NCI-H2227 treated with DMSO at 0.1 percent for 48 hours (cell line): ENCODE measurements around the gene CDH12.
"Not testable (repeated sequence)": the region's sequence is repeated elsewhere in the genome, so short reads cannot be mapped to it uniquely, and the experiment has no call there.

Source experiments
- DNase-seq: peaks from one replicate; lab custom pipeline; 2025; lab: John Stamatoyannopoulos, UW

CDH12 gene

DNA sequence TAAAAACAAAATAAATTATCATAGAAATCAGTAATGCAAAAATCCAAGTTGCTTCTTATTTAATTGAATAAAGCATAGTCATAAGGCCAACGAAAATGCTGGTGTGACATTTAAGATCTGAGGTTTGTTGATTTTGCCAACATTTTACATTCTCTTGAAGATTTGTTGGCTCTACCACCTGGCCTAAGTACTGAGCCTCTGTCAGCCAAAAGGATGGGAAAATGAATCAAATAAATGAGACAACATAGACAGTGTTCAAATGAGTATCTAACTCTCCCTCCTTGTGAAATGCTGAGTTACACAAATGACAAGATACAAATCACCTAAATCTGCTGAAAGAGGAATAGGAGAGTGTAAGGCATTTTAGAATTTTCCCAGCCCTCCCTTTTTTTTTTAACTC, 575.0 kb downstream of the CDH12 start:
- DNase-seq: no peak

DNA sequence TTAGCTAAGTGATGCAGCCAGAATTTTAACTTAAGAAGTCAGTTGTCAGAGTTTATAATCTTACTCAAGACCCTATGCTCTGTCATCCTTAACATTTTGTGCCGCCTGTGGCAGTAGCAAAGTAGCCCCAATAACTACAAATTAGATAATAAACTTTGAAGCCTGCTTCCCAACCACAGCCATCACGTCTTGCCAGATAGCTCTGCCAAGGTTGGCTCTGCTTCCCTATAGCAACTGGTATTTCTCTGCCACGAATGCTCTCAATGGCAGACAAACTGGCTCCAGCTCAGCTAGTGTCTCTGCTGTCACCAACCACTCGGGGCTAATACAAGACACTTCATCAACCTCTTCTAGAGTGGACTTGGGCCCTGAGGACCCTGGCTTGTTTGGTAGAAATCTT, 576.1 kb downstream of the CDH12 start:
- DNase-seq: no peak

DNA sequence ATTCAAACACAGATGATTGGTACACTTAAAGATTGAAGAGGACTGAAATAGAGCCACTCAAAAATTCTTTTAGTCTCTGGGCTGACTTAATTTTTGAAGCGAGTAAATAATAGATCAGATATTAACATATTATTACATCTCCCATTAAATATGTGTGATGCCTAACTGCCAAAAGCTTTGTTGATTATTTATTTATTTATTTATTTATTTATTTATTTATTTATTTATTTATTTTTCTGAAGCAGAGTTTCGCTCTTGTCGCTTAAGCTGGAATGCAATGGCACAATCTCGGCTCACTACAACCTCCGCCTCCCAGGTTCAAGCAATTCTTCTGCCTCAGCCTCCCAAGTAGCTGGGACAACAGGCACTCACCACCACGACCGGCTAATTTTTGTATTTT, 587.3 kb downstream of the CDH12 start:
- not testable (repeated sequence) for DNase-seq

DNA sequence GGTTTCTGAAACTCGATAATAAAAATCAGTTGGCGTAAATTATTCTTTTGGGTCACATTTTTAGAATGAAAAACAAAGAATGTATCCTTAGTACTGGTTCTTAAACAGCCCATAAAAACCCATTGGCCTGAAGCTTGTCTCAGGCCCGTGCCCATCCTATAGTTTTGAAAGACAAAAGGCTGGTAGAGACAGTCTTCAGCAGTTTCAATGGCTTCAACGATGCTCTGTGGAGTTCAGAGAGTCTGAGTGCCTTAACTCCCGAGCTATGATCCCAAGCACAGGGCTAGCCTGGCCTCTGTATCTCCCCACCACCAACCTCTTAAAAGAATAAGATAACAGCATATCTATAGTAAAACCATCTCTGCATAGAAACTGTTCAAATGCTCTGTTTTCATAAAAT, 595.0 kb downstream of the CDH12 start:
- DNase-seq: no peak

DNA sequence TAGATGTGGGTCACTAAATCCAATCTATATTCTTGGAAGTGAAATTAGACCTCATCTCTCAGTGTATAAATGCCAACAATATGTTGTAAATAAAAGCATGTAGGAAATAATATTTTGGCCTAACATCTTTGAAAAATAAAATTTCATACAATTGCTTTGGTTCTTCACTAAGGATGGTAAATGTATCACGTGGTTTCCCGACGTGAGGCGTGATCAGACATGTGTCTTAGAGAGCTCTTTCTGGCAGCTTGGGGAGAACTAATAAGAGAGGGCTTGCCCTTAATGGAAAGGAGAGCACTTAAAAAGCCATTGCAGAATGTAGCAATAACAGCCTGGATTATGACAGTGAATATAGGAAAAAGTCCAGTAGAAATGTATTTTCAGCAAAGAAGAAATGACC, 602.6 kb downstream of the CDH12 start:
- DNase-seq: peak; percentile 26

DNA sequence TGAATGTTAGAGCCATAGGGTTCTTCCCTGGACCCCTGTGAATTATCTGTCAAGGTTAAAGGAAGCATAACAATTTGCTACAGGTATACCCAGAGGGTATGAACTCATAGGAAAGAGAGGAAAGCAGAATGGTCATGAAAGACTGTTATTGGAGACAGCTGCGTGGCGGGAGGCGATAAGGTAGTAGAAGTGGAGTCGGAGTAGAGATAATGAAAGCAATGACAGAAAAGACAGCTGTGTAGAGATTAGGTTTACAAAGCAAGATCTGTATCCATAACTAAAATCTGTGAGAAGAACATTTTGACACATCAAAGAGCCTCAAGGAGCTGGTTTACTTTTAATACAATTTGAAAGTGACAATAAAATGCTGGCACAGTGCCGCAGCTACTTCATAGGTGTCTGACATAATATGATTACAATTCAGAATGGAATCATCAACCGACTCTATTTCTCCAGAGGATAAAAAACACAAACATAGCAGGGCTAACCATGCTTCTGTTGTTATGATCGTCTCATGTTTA, 603.9 kb downstream of the CDH12 start:
- no peak for DNase-seq

DNA sequence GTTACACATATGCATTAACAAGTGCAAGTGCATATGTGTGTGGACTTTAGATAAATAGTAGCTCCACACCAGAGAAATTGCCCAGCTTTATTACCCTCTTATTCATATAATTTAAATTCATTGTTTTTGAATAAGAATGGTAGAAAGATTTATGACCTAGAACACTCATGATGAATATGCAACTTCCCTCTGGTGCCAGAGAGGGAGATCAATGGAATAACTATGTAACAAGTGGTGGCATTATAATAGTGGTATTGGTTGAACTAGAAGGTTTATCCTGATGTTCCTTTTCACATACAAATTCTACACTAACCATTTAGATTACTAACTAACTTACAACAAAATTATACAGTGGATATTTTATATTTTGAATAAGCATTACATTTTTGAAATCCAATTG, 607.4 kb downstream of the CDH12 start:
- no peak for DNase-seq

DNA sequence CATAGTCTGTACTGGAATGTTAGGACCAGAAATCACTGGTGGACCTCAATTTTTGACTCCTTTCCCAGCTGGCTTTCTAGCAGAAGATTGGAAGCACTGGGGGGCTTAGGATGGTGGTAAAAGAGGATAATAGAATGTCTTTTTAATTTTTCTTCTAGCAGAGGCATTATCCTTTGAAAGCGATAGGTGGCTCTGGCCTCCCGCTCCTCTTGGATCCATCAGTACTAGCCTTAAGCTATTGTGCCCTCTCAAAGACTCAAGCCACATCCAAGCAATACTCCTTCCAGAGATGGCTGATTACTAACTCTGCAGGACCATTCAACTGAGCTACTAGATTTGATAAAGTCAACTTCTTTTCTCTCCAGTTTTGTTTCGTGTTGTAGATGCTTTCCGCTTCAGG, 610.6 kb downstream of the CDH12 start:
- no peak for DNase-seq

DNA sequence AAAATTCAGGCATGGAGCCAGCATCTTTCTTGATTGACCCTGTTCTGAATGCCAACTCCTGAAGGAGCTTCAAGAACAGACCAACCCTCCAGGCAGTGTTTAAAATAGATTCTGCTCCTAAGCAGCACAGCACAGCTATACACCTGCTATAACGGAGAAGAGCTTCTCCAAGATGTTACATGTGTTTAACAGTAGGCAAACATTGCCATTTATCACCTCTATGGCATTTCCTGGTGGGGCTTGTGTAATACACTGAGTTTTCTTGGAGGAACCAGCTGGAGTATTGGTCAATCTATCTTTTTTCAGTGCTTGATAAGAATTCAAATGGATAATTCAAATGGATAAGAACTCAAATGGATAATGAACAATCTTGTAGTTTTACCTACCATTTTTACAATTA, 615.1 kb downstream of the CDH12 start:
- DNase-seq: no peak

DNA sequence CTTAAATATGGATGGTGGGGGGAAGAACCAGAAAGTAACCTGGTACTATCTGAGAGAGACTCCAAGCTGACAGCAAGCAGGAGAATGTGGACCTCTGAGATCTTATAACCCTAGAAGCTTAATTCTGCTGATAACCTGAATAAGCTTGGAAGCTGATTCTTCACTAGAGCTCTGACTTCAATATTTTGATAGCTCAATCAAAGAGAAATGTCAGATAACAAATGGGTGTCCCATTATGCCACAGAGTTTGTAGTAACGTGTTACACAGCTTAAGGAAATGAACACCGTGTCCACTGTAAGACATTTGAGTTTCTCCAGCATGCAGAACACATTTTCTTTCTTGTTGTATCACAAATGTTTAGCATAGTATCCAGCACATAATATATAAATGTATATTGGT, 626.7 kb downstream of the CDH12 start:
- no peak for DNase-seq

DNA sequence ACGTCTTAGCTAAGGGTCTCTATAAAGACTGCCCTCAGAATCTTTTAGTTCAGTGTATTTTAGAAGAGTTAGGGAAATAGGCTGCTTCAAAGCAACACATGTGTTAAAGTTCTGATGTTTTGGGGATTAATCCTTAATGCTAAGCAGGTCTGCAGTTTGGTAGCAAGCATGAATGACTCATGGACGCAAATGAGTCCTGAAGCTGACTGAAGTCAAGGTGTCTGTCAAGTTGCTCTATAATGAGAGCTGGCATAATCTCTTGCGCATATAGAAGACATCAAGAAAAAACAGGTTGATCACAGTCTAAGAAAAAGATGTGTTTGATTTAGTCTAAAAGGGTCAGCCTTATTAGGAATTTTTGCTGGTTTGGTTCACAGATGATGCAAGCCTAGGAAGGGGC, 630.1 kb downstream of the CDH12 start:
- DNase-seq: no peak

DNA sequence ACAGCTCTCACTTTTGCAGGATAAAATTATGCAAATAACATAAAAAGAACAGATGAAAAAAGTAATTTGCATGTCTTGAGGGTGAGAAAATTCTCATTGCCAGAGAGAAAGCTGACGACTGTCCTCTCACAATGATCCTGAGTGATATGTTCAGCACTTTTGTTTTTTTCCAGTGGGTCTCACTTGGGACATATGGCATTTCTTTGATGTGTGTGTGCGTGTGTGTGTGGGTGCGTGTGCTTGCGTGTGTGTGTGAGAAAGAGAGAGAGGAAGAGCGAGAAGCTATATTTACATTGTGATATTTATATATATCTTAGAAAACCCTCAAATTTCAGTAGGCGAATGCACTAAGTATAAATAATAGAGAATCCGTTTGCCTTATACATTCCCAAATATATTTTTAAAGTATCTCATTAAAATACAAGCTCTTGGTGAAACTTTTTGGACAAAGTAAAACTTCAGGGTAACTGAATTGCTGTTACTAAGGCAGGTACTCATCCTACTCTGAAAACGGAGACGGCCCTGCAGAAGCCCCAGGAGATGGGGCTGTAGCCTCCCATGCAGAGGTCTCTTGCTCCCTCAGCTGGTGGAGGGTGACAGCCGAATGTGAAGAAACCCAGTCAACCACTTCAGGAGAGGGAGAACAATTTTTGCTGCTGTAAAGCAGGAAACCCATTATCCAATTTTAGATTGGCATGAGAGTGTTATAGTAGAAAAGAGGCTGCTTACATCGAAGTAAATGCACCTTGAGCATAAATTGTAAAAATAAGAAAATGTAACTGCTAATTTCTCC, 639.2 kb downstream of the CDH12 start:
- DNase-seq: peak; percentile 16

DNA sequence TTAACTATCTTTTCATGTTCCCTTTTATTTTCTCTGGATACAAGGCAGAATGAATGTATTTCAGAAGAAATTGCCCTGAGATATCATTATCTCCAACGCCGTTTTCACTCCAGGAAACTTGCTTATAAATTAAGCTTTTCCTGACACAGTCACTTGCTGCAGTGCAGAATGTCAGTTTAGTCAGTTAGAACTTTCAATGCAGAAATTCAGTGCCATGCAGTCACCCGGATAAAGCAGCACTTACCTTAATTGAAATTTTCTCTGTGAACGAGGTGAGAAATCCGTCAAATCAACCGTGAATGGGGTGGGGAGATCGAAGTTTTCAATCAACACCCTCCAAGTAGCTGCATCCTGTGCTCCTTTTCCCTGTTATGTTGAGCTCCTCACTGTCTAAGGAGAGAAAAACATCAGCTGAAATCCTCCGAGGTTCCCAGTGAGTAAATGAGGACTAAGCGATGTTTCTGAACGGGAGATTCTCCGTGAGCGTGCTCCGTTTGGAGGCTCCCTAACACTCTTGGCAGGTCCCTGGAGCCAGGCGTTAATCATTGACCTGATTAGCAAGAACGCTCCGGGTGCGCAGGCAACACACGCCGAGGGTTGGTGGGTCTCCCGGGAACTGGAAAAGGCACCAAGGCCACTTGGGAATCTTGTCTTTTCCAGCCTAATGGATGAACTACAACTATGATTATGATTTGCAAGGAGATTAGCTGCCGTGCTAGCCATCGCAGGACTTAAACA, 640.7 kb downstream of the CDH12 start:
- DNase-seq: not testable (repeated sequence)

DNA sequence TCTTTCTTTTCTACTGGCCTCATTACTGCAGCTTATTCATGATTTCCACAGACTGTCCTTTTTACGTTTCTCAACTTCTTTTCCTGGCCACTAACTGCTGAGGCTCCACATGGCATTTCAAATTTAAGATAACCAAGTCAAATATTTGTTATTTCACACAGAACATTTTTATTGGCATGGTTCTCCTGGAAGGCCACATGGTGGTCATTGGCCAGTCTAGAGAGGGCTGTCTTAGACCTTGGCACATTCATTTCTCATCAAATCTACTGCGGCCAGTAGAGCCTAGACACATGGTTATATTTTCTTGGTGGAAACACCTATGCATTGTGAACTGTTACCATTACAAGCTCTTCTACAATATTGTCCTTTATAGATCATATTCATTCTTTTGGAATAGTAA, 644.7 kb downstream of the CDH12 start:
- DNase-seq: not testable (repeated sequence)

DNA sequence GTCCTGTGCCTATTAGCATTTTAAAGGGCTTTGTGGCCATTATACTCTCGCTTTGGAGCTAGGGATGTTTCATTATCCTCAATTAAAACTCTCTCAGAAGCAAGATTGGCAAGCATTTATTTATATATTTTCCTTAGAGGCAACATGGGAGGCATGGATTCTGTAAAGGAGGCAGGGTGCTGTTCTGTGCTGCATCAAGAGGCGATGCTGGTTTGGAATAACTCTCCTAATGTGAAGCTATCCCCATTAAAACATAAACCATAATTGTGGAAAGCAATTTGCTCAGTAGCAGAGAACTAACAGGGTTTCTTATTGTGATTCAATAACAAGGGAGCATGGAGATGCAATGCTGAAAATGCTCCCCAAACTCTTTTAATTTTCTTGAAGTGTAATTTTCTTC, 664.5 kb downstream of the CDH12 start:
- DNase-seq: not testable (repeated sequence)

DNA sequence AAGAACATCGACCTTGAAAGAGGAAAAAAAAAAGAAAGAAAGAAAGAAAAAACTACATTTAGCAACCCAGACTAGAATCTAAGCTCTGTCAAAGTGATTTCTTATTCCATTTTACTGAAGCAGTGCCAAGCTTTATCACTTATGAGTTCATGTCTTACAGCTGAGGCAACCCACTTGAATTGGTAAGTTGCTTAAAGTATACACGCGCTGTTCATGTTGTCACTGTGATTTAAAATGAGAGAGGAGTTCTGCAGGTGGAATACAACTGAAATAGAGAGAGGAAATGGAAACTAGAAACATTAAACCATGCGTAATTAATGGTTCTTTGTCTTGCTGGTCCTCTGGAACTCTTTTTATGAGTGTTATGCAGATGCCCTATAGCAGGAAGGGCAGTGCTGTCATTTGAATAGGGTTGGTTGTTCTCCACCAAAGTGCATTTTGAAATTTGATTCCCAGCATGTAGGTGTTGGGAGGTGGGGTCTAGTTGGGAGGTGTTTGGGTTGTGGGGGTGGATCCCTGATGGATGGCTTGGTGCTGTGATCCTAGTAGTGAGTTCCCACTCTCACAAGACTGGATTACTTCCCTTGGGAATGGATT, 665.4 kb downstream of the CDH12 start:
- not testable (repeated sequence) for DNase-seq

DNA sequence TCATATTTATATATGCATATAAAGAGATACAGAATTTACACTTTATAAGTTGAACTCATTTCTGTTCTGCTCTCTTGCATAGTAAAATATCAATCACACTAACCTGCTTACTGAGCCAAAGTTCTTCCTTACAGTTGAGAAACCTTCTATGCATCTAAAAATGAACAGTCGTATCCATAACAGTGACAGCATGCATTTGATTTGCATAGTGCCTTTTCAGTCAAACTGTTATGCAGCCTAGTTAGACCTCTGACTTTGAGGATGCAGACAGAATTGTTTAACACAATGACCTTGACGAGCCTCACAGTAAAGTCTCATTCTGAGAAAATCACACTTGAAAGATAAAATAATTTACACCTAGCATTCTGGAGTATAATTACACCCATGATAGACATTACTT, 683.9 kb downstream of the CDH12 start:
- DNase-seq: not testable (repeated sequence)

DNA sequence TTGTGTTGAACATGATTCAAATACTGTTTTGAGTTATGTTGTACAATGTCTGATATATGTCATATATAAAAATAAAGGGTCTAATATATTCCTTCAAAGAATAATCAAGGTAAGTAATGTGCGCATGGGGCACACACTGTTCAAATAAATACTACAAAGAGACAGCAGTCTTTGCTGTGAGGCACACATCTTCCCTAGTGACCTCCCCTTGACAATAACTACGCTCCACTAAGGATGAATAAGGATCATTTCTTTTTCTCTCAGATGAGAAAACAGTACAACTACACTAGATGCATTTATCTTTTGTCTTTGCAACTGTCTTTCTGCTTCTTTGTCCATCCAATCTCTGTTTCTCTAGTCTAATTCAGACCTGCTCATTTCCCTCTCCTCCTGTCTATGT, 684.4 kb downstream of the CDH12 start:
- not testable (repeated sequence) for DNase-seq

DNA sequence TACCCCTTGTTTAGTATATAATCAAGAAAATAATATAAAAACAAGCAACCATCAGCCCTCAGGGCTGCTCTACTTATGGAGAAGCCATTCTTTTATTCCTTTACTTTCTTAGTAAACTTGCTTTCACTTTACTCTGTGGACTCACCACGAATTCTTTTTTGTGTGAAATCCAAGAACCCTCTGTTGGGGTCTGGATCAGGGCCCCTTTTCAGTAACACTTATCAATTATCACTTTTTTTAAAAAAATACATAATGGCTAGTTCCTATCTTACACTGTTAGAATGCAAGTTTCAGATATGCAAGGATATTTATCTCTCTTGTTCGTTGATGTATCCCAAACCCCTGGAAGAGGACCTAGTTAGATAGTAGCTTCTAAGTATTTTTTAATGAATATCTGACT, 687.2 kb downstream of the CDH12 start:
- not testable (repeated sequence) for DNase-seq

DNA sequence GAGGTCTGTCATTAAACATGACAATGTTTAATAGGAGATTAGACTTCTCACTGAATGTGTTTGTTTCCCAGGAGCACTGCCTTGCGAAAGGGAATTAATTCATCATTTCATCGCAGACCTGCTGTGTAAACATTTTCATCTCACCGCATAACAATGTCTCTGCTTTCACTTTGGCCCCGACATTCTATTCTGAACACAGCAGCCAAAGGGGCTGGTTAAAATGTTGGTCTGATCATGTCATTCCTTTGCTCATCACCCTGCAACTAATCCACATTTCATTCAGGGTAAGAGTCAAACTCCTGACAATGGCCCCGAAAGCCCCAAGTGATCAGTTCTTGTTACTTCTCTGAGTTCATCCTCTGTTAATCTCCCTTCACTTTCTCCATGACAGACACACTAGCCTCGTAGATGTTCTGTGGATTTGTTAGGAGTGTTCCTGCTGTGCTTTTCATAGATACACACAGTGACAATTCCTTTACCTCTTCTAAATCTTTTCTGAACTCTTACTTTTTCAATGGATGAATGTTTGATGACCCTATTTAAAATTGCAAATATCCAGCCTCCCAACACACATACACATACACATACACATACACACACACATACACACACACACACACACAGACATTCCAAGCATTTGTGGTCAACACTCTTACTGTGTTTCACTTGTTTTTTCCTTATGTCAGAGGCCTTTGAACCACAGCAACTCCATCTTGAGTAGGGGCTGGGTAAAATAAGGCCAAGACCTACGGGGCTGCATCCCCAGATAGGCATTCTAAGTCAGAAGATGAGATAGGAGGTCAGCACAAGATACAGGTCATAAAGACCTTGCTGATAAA, 688.0 kb downstream of the CDH12 start:
- not testable (repeated sequence) for DNase-seq

DNA sequence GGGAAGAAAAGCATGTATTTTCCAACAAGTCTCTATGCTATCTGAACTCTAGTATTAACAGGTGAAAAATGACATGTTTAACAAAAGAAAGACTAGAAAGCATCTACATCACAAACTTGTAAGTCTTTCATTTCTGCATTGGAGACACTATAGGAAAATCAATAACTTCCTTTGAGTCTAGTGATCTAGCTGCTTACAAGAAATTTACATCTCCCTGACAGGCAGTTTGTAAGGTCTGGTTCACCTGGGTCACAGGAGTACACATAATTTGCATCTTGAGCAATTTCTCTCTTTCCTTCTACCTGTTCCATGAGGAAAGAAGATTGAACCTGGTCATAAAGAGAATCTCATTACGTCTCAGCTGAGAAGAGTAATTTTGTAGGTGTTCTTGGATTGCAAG, 696.2 kb downstream of the CDH12 start:
- DNase-seq: not testable (repeated sequence)

DNA sequence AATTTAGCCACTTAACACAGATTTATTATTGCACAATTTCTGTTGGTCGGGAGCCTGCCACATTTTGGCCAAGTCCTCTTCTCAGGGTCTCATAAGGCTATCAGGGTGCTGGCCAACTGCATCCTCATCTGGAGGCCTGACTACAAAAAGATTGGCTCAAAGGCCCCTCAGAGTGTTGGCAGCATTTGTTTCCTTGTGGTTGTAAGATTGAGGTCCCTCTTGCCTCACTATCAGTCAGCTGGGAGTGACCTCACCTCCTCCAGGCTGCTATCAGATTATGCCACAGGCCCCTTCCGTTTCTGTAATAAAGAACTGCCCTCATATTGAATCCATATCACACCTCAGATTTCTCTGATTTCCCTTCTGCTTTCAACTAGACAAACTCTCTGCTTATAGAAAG, 698.4 kb downstream of the CDH12 start:
- not testable (repeated sequence) for DNase-seq
